HG03575 (cell line): ENCODE measurements around the gene CHSY1.

ENCODE experiments used
- ATAC-seq: cut with Tn5 transposase; IDR thresholded peaks from one replicate; pipeline ENCODE4 v1.9.1; 2021; ENCODE audit not compliant: unreplicated experiment, insufficient number of reproducible peaks, low FRiP score; ENCODE audit errors: extremely low read depth

The CHSY1 gene

GRCh38 chr15:101246824-101247745 lies 4.8 kb downstream of the CHSY1 start:
- no peak for ATAC-seq

- ATAC-seq, result no peak
Measured at GRCh38 chr15:101246391-101246790, 5.5 kb downstream of the CHSY1 start.

DNA sequence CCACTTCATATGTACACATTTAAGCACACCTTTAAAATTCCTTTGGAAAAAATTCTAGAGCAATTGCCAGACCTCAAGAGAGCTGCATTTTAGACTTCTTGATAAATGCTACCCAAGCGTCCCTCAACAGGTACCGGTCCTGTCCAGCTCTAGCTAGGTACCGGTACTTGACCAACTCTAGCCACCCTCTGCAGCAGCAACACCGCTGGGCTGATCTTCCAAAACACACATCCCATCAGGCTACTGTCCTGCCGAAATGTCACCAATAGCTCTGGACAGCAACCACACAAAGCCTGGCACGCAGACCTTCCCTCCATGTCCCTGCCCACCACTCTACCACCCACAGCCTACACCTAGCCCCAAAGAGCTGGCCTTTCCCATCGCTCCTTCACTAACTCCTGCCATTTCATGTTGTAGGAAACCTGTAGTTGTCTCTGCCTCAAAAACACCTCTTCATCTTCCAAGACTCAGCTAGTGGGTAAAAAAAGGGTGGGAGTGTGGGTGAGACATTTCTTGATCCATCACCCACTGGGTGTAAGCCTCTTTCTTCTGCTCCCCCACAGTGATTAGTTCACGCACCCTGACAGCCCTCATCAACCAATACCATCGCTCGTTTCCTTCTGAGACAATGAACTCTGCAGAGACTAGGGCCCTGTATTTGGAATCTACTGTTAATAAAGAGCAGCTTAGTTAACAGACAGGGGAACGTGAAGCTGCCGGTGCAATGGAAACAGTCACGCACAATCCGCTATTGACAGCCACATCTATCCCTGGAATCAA lies 6.8 kb downstream of the CHSY1 start:
- no peak for ATAC-seq

DNA sequence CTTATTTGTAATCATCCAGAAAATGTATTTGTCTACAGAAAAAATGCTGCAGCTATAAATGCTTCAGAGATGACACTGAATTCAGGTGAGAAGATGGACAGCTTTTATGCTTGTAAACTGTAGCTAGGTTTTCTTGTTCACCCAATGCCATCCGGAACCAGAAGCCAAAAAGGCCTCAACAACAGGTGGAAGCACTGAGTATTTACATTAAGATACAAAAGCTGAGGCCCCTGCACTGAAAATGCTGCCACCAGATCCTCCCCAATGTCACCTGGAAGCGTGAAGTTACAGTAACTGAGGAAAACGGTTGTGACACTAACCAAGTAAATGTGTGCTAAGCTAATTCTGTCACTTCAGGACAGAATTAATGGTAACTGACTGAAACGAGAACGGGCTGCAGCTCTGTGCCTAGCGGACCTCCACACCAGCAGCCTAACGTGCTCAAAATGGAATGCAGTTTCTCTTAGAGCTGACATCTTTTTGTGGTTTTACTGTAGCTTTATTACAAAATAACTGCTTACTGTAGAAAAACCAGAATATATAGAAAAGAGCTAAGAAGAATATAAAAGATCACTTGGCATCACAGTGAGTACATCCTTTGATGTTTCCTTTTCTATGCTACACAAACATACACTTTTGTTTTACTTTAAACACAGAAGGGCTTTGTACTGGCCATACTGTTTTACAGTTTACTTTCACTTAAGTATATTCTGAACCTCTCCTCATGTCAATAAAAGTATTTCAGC lies 7.6 kb downstream of the CHSY1 start:
- ATAC-seq, result no peak

- ATAC-seq, result no peak
Measured at GRCh38 chr15:101243420-101243819, 8.4 kb downstream of the CHSY1 start.

DNA sequence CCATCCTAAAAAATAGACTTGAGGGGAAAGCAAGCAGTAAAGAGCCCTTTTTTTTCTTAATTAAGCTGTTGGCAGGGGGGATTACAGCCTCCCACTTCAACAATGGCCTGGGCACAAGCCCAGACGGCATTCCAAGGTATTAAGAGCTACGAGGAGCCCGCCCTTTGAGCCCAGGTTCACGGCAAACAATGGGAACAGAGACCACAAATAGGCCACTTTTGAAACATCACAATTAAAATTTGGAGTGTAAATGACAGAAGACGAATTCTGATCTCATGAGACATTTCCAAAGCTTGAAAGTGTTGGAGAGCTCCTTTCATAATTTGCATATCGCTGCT lies 8.9 kb downstream of the CHSY1 start:
- ATAC-seq, result no peak

DNA sequence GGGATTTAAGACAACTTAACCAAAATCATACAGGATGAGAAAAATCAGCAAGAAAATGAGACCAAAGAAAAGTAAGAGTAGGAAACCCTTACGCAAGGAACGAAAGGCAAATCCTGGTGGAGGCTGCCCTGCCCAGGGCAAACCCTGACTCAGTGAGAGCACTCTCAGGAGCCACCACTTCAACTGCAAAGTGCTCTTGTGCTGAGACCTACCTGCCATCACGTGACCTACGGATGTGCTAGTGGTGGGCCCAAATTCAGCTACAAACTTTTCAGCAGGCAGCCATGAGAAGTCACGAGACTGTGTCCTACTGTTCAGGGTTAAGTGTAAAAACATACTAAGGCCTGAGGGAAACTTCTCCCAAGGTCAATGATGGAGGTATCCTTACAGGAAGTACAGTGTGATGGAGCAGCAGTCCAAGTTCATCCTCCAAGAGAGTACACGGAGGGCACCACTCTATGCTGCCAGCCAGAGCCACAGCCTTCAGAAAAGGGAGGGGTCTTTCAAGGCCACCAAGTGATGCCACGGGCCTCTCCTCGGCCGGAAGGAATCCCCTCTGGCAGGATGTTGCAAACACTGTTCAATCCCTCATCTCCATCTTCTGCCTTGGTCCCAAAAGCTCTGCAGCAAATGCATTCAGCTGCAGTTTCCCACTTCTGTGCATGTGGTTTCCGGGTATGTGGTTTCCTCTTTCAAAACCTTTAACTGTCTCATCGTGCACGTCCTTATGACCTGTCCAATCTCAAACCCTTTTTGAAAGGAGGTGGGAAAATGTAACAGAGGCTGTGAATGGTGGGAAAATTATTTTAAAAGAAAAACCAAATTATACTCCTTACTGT lies 9.5 kb downstream of the CHSY1 start:
- no peak for ATAC-seq

- no peak for ATAC-seq
Measured at GRCh38 chr15:101240358-101240757, 11.5 kb downstream of the CHSY1 start.

DNA sequence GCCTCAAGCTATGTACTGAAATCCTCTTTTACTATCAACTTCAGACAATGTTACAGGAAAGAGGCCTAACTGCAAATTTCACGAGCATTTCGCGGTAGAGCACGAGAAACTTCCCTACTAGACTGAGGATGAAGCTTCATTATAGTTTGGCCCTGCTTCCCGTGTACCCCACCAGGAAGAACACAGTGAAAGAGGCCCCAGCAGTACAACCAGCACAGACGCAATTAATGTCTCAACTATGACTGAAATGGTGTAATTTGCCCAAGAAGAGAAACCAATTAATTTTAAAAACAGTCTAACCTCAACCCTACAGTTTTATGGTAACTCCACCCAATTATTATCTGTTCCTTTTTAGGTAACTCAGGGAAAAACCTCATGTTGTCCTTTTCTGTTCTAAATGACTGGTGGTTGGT lies 12.1 kb downstream of the CHSY1 start:
- no peak for ATAC-seq

- no peak for ATAC-seq
Measured at GRCh38 chr15:101237251-101237650, 14.6 kb downstream of the CHSY1 start.

- no peak for ATAC-seq
Measured at GRCh38 chr15:101233651-101234280, 18.1 kb downstream of the CHSY1 start.

- no peak for ATAC-seq
Measured at GRCh38 chr15:101232677-101233076, 19.2 kb downstream of the CHSY1 start.

- no peak for ATAC-seq
Measured at GRCh38 chr15:101228313-101228712, 23.5 kb downstream of the CHSY1 start.

DNA sequence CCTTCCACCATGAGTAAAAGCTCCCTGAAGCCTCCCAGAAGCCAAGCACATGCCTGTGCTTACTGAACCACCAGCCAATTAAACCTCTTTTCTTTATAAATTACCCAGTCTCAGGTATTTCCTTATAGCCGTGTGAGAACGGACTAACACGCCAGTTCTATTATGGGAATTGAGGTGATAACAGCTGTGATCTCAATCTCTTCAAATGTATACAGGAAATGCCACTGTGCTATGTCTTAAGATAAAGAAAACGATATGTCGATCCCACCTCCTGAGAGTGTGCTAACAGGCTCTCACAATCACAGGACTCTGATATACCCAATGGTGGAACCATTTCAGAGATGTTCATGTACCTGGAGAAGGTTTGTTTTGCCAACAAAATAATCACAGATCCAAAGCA lies 26.2 kb downstream of the CHSY1 start:
- no peak for ATAC-seq

GRCh38 chr15:101221902-101222301 lies 29.9 kb downstream of the CHSY1 start:
- ATAC-seq, result no peak

- no peak for ATAC-seq
Measured at GRCh38 chr15:101220060-101220459, 31.8 kb downstream of the CHSY1 start.

DNA sequence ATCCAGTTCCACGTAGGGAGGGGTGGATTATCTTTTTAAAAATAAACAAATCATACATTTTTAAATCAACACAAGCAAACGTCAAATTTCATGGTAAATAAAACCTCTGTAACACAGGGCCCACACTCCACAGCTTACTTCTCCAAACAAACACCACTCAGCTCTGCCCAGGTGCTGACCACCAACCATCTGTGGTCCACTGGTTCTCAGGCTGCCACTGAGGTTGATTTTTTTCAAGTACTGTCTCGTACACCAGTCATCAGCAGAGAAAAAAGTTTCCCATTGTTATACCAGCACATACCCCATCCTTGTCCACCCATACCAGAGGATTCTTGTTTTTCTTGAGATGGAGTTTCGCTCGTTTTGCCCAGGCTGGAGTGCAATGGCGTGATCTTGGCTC lies 32.4 kb downstream of the CHSY1 start:
- ATAC-seq, result no peak

GRCh38 chr15:101217446-101217845 lies 34.4 kb downstream of the CHSY1 start:
- ATAC-seq, result no peak
